Osteocyte (in vitro differentiated cells): Measurements from ENCODE around the gene NSUN4. TPM values are rescaled to one million over a fixed set of nuclear protein-coding genes. Genes with fewer than 3 reads are reported as not detected.

Experiments
- DNase-seq: peaks from one replicate; pipeline ENCODE4 v3.0.0; 2021; ENCODE audit warnings: mixed read lengths; ENCODE audit not compliant: unreplicated experiment; ENCODE audit errors: extremely low spot score
- H3K27ac Mint-ChIP-seq: one replicate; pipeline ENCODE4 v1.8.0; 2021; ENCODE audit warnings: mild to moderate bottlenecking, mixed read lengths; ENCODE audit not compliant: unreplicated experiment
- H3K27me3 Mint-ChIP-seq: one replicate; pipeline ENCODE4 v1.8.0; 2021; ENCODE audit warnings: mixed read lengths; ENCODE audit not compliant: unreplicated experiment
- H3K36me3 Mint-ChIP-seq: one replicate; pipeline ENCODE4 v1.8.0; 2021; ENCODE audit warnings: mixed read lengths; ENCODE audit not compliant: unreplicated experiment
- H3K4me1 Mint-ChIP-seq: one replicate; pipeline ENCODE4 v1.8.0; 2021; ENCODE audit warnings: mixed read lengths; ENCODE audit not compliant: unreplicated experiment
- H3K4me3 Mint-ChIP-seq: one replicate; pipeline ENCODE4 v1.8.0; 2021; ENCODE audit warnings: mild to moderate bottlenecking, moderate library complexity, mixed read lengths; ENCODE audit not compliant: unreplicated experiment
- H3K9me3 Mint-ChIP-seq: one replicate; pipeline ENCODE4 v1.8.0; 2021; ENCODE audit warnings: mixed read lengths; ENCODE audit not compliant: unreplicated experiment
- long read RNA-seq: library from polyadenylated mRNA; unstranded; transcript quantifications from one replicate; pipeline ENCODE4 v2.0.0, GENCODE V29; 2021
- total RNA-seq: library from RNA; stranded (reverse); gene quantifications from 2 replicates; pipeline ENCODE4 v1.2.1, GENCODE V29; 2021
- TF ChIP-seq, protein P1 (sequence below): fragments of 200-600 bp; sonication (generic); IDR thresholded peaks from 2 replicates; pipeline ENCODE4 v1.5.0; 2021; ENCODE audit warnings: antibody characterized with exemption, mild to moderate bottlenecking, moderate library complexity

Gene NSUN4
- 21.6 and 24.5 TPM in 2 replicates for total RNA-seq
- long read RNA-seq, full-length matches to known transcripts = 13 of 20 reads
- long read RNA-seq, partial matches to known transcripts = 4 of 20 reads
- long read RNA-seq, other reads (novel, unspliced or antisense) = 3 of 20 reads

DNA sequence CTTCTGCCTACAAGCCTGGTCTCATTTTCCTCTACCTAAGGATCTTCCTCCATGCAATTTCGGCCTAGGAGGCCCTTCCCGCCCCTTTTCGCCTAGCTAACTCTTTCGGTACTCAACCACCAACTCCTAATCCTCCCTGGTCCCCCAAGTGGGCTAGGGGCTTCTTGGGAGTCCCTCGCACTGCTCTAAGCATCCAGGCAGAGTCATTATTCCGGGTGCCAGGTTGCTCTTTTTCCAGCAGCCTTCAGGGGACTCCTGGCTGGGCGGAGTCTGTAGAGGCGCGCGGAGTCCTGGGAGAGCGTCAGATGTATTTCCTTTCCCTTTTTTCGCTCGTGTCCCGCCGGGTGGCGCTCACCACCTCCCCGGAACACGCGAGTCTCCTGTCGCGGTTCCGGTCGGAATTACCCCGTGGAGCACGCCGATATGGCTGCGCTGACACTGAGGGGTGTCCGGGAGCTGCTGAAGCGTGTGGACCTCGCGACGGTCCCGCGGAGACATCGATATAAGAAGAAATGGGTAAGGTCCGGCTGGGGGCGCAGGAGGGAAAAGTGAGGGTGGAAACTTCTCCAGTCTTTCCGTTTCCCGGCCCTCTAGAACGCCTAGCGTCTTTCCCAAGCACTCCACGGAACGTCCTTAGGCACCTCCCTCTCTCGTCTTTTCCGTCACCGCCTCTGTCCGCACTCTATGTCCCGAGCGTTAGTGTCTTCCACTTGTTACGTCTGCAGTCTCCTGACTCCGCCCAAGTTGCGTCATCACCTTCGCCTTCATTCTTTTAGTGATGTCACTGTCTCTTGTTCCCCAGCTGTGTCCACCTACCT lies at the start of gene NSUN4:
Gene NSUN4 (plus strand): TSS at position 404 of the 818 bp plus-strand sequence. CDS start 20 bp downstream, at position 424.
- Mint-ChIP-seq H3K4me1 (peaks cover 32% of the 10 kb centered on the region), H3K36me3 (peaks cover 10% of the 10 kb centered on the region), H3K27me3 (no peaks in the 10 kb centered on the region), H3K9me3 (no peaks in the 10 kb centered on the region), H3K4me3 (peak within 1 kb of the TSS; percentile 99), H3K27ac (peak within 1 kb of the TSS; percentile 100)
- DNase-seq = peak; percentile 96
- TF ChIP-seq, protein P1, sequence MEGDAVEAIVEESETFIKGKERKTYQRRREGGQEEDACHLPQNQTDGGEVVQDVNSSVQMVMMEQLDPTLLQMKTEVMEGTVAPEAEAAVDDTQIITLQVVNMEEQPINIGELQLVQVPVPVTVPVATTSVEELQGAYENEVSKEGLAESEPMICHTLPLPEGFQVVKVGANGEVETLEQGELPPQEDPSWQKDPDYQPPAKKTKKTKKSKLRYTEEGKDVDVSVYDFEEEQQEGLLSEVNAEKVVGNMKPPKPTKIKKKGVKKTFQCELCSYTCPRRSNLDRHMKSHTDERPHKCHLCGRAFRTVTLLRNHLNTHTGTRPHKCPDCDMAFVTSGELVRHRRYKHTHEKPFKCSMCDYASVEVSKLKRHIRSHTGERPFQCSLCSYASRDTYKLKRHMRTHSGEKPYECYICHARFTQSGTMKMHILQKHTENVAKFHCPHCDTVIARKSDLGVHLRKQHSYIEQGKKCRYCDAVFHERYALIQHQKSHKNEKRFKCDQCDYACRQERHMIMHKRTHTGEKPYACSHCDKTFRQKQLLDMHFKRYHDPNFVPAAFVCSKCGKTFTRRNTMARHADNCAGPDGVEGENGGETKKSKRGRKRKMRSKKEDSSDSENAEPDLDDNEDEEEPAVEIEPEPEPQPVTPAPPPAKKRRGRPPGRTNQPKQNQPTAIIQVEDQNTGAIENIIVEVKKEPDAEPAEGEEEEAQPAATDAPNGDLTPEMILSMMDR = peak; percentile 73

DNA sequence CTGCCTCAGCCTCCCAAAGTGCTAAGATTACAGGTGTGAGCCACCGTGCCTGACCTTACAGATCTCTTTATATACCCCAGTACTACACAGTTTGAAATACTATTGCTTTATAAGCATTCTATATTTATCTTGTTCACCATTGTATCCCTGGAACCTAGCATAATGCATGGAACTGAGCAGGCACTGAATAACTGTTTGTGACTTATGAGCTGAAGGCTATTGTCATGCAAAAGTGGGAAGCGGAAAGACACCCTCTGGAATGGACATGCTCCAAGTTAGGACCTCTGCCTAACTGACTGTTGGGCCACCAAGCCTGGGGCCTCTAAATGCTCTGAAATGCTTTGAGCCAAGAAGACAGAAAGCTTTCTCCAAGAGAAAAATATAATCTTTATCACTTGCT lies 45.3 kb upstream of the NSUN4 start:
- H3K27ac Mint-ChIP-seq = no peak overlapping the region
- H3K4me3 Mint-ChIP-seq = no peak overlapping the region
- H3K4me1 Mint-ChIP-seq = peaks cover 10% of the 10 kb centered on the region
- TF ChIP-seq, protein P1 = no peak
- H3K27me3 Mint-ChIP-seq = no peaks in the 10 kb centered on the region
- no peaks in the 10 kb centered on the region for H3K9me3 Mint-ChIP-seq
- peaks cover 33% of the 10 kb centered on the region for H3K36me3 Mint-ChIP-seq
- DNase-seq = no peak

DNA sequence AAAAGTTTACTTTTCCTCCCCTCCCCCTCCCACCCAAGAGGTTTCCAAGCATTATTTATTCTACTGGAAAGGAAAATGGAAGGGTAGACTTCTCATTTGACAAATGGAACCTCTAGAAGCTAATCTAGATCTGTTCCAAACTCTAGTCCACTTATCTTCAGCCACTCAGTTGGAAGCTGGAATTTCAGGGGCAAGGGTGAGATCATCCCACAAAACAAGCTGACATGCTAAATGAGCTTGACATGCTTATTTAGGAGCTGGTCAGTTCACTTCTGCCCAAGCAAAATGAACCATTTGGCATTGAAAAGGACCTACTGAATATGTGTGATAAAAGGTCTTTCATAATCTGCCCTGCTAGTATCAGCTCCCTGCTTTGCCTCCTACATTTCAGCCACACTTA lies 42.2 kb upstream of the NSUN4 start:
- Mint-ChIP-seq H3K4me3 (no peak overlapping the region), H3K4me1 (peaks cover 24% of the 10 kb centered on the region), H3K9me3 (no peaks in the 10 kb centered on the region), H3K27me3 (no peaks in the 10 kb centered on the region), H3K27ac (peak overlapping the region; percentile 47), H3K36me3 (peaks cover 28% of the 10 kb centered on the region)
- DNase-seq = no peak
- TF ChIP-seq, protein P1 = no peak

DNA sequence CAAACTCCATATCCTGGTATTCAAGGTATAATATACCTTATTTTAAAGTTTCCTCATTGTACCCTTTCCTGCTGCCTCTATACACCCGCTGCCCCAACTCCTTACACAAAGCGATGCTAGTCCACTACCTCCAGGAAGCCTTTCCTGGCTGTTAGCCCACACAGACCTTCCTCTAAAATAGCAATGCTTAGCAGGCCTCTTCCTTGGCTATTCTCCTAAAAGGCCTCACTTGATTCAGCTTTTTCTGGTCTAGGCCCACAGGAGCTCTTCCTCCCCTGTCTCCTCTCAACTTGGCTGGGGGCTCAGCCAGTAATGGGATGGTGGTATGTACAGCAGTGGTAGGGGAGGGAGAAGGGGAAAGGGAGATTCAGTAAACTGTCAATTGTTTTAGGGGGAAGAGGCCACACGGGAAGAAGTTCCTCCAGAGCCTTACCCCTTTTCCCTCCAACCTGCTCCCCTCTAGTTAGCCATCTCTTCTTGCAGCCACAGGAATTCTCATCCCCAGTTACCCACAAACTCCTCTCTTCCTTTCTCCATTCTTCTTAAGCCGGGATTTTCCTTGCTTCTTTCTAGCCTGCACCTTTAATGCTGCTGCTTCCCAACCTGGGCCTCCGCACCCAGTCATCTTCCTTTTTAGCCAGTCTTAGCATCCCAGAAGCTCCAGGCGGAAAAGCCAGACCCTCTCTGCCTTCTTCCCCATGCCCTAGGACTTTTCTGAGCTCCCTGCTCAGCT lies 39.8 kb upstream of the NSUN4 start:
- Mint-ChIP-seq H3K9me3 (no peaks in the 10 kb centered on the region), H3K27me3 (no peaks in the 10 kb centered on the region), H3K4me1 (peaks cover 38% of the 10 kb centered on the region), H3K4me3 (peak overlapping the region; percentile 99), H3K36me3 (peaks cover 21% of the 10 kb centered on the region), H3K27ac (peak overlapping the region; percentile 99)
- DNase-seq = no peak
- TF ChIP-seq, protein P1 = no peak

DNA sequence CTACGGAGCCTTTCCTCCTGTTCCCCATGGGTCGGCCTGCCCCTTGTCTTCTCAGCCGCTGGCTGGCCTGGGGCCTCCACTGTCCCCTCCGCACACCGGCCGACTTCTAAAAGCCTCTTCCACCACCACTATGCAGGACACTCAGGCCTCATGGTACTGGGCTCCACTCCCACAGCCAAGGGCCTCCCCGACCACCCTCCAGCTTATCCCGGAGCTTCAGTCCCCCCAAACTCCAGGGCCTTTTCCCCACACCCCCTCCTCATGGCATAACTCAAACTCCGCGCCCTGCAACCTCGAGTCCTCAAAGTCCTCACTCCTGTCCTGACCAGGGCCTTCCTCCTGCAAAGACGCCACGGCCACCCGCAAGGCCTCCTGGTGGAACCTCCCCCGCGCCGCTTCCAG lies 39.2 kb upstream of the NSUN4 start:
- Mint-ChIP-seq H3K9me3 (no peaks in the 10 kb centered on the region), H3K27ac (peak overlapping the region; percentile 99), H3K4me1 (peaks cover 43% of the 10 kb centered on the region), H3K36me3 (peaks cover 19% of the 10 kb centered on the region), H3K27me3 (no peaks in the 10 kb centered on the region), H3K4me3 (peak overlapping the region; percentile 99)
- TF ChIP-seq, protein P1 = no peak
- no peak for DNase-seq
